Ureter (tissue), 1 donor: ENCODE measurements around the gene FAM222B. TPM values are rescaled to one million over a fixed set of nuclear protein-coding genes. Genes with fewer than 3 reads are reported as not detected.
A peak's percentile ranks its signal among the peaks of the same experiment; 100 is the strongest.

Experiments
- DNase-seq: peaks from one replicate; pipeline ENCODE4 v3.0.0-alpha.2; 2020; ENCODE audit warnings: low spot score
- total RNA-seq: library from RNA; stranded (reverse); gene quantifications from one replicate; pipeline ENCODE4 v1.2.4, GENCODE V29; 2023
- donor health status: DM: yes; HTN: yes; CAD: no.

Gene FAM222B
- total RNA-seq, 1 donor from 2014 or later: 28.8 TPM

- no peak for DNase-seq
These were observed 65.4 kb downstream of the FAM222B start for GRCh38 chr17:28777178-28777577.

GRCh38 chr17:28774206-28774605 is 68.4 kb downstream of the FAM222B start:
- no peak for DNase-seq

DNA sequence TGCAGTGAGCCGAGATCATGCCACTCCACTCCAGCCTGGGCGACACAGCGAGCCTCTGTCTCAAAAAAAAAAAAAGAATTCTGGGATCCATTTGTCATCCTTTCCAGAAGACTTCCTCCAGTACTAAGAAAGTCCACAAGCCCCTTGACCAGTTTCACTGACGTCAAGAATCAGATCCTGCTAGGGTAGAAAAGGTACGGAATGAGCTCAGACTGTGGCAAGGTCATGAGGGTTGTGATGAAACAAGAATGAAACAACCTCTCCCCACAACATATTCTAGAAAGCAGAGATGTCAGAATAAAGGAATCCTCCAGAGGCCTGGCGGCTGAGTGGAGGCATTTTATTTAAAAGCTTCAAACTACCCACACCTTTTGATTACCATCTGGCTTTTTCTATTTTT is 68.9 kb downstream of the FAM222B start:
- DNase-seq: no peak

- DNase-seq: no peak
These were observed 77.6 kb downstream of the FAM222B start for GRCh38 chr17:28765038-28765437.

- peak; percentile 83 for DNase-seq
These were observed 78.8 kb downstream of the FAM222B start for GRCh38 chr17:28763804-28764266.

GRCh38 chr17:28763137-28763799 is 79.3 kb downstream of the FAM222B start:
- no peak for DNase-seq

- peak; percentile 75 for DNase-seq
These were observed 81.7 kb downstream of the FAM222B start for GRCh38 chr17:28760601-28761562.

DNA sequence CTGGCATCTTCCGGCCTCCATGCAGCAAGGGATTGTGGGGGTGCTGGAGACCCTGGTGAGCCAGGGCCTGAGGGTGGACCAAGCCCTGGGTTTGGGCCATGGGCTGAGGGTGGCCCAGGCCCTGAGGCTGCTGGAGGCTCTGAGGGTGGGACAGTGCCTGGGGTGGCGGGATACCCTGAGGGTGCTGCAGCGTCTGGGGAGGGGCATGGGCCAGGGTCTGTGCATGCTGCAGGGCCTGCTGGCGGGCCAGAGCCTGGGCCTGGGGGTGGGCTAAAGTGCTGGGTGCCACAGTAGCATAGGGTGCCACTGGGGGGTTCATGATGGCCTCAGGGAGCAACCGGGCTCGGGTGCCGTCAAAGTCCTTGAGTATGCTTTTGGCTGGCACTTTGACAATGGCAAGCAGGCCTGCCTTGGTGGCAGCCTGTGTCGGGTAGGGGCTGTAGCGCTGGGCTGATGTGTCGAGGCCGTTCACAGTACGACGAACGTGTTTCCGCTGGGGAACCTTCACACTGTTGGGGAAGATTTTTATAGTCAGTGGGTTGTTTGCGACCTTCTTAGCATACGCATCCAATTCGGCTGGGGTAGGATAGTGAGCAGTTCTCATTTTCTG is 83.2 kb downstream of the FAM222B start:
- no peak for DNase-seq

DNA sequence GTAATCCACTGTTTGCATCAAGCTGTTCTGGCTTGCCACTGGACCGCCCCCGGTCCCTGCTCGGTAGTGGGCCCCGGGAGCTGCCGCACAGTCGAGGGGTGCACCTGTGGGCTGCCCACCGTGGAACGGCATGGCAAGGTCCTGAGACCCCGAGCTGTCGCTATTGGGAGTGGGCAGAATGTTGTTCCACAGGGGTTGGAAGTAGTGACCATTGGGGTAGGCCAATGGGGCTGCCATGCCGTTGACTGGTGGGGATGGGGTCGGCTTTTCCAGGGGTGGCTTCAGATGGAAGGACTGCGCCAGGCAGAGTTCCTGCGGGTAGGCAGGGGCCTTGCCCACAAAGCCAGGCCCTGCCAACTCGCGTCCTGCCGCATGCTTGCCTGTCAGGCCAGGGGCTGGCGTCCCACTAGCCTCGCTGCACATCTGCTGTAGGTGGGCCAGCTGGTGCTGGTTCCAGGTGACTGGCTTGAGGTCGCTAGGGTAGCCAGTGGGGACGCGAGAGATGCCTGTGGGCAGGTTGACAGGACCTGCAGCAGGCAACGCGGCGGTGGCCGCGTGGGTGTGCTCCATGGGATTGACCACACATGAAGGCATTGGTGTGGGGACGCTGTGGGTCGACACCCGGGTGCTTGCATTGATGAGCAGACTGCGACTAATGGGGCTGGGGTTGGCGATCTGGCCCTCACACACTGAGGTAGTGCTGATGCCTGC is 84.0 kb downstream of the FAM222B start:
- DNase-seq: no peak

- no peak for DNase-seq
These were observed 86.4 kb downstream of the FAM222B start for GRCh38 chr17:28756049-28756804.

GRCh38 chr17:28755486-28755885 is 87.1 kb downstream of the FAM222B start:
- no peak for DNase-seq

DNA sequence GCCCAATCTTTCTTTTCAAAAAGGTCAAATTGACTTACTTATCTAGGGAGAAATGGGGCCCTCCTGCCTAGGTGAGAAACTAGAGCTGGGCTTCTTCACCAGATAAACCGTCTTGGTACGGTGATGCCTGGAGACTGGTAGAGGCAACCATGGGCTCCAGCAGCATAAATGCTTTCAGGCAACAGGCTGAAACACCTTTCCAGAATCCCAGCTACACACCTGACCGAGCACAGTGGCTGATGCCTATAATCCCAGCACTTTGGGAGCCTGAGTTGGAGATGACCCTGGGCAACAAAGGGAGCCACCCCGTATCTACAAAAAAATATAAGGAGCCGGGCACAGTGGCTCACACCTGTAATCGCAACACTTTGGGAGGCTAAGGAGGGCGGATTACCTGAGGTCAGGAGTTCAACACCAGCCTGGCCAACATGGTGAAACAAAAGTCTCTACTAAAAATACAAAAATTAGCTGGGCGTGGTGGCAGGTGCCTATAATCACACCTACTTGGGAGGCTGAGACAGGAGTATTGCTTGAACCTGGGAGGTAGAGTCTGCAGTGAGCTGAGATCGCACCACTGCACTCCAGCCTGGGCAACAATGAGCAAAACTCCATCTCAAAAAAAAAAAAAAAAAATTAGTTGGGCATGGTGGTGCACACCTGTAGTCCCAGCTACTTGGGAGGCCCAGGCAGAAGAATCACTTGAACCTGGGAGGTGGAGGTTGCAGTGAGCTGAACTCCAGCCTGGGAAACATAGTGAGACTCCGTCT is 90.8 kb downstream of the FAM222B start:
- DNase-seq: no peak

DNA sequence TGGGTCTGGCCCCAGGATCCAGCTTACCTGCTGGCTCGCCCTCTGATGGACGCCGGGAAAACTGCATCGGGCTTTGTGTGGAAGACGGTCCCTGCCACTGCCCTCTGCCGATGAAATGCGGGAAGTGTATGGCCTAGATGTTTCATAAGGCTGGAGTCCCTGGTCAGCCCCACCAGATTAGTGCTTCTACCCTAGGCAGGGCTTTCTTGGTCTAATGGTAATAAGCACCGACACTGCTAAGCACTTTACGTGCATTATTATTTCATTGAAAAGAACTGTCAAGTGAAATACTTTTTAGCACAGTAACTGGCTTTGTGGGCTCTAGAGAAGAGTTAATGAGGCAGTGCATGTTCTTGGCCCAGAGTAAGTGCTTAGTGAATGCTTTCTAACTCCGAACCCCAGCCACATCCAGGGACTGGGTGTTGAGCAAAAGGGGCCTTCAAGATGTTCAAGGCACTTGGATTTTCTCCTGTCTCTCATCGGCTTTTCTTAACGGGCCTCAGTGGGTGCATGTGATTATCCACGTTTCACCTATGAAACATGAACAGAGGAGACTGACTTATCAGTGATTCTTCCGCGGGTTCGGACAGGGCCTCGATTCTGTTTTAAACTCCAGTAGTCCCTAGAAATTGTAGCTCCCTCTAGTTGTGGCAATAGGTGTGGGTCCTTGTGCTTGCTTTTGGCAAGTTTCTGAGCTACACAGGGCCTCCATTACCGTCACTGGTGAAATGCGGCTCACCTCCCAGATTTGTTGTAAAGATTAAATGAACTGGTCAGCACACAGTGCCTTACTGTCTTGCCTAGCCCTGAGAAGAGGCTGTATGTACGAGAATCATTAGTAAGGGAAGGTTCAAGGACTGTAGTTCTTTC is 92.2 kb downstream of the FAM222B start:
- peak; percentile 94 for DNase-seq

DNA sequence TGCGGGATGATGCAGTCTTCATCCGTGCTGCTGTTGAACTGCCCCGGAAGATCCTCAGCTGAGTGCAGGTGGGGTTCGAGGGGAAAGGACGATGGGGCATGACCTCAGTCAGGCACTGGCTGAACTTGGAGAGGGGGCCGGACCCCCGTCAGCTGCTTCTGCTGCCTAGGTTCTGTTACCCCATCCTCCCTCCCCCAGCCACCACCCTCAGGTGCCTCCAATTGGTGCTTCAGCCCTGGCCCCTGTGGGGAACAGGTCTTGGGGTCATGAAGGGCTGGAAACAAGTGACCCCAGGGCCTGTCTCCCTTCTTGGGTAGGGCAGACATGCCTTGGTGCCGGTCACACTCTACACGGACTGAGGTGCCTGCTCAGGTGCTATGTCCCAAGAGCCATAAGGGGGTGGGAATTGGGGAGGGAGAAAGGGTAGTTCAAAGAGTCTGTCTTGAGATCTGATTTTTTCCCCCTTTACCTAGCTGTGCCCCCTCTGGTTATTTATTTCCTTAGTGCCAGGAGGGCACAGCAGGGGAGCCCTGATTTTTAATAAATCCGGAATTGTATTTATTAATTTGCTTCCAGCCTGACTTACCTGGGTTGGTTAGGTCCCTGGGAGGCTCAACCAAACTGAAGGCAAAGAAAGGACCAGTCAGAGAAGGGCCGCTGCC is 92.9 kb downstream of the FAM222B start:
- no peak for DNase-seq

DNA sequence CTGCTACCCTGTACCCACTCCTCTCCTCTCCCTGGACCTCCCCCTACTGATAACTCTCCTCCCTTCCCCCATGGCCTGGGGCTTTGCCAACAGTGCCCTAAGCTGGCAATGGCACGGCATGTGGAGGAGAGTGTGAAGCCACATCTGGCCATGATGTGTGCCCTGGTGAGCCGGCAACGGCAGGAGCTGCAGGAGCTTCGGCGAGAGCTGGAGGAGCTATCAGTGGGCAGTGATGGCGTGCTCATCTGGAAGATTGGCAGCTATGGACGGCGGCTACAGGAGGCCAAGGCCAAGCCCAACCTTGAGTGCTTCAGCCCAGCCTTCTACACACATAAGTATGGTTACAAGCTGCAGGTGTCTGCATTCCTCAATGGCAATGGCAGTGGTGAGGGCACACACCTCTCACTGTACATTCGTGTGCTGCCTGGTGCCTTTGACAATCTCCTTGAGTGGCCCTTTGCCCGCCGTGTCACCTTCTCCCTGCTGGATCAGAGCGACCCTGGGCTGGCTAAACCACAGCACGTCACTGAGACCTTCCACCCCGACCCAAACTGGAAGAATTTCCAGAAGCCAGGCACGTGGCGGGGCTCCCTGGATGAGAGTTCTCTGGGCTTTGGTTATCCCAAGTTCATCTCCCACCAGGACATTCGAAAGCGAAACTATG is 93.6 kb downstream of the FAM222B start:
- no peak for DNase-seq

DNA sequence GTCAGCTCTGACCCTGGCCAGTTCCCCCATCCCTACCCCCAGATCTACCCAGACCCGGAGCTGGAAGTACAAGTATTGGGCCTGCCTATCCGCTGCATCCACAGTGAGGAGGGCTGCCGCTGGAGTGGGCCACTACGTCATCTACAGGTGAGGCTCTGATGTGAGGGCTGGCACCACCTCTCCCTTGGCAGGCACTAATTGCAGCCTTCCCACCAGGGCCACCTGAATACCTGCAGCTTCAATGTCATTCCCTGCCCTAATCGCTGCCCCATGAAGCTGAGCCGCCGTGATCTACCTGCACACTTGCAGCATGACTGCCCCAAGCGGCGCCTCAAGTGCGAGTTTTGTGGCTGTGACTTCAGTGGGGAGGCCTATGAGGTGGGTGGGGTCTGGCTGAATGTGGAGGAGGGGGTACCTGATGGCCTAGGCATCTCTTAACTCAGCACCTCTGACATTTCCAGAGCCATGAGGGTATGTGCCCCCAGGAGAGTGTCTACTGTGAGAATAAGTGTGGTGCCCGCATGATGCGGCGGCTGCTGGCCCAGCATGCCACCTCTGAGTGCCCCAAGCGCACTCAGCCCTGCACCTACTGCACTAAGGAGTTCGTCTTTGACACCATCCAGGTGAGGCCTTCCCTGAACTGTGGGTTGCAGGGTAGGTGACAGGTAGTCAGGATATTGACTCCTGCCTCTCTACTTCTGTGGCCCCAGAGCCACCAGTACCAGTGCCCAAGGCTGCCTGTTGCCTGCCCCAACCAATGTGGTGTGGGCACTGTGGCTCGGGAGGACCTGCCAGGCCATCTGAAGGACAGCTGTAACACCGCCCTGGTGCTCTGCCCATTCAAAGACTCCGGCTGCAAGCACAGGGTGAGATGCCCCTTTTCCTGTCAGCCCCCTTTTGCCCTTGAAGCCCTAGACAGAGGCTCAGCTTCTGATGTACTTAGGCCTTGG is 94.5 kb downstream of the FAM222B start:
- DNase-seq: no peak
